ENCODE data around the gene IFITM5. TPM values are rescaled to one million over a fixed set of nuclear protein-coding genes. Genes with fewer than 3 reads are reported as not detected.

Gene IFITM5
- total RNA-seq, 2 donors from 2014 or later: not detected

DNA sequence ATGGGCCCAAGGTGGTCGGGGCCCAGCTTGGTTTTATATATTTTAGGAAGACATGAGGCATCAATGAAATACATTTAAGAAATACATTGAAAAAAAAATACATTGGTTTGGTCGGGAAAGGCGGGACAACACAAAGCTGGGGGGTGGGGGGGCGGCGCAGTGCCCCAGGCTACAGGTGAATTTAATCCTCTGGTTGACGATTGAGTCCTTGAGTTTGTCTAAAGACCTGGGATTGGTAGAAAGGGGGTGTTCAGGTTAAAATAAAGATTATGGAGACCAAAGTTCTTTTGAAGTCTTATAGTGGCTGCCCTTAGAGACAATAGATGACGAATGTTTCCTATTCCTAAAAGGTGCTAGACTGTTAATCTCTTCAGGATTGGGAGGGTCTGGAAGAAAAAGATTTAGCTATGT is 17.6 kb upstream of the IFITM5 start:
- Mint-ChIP-seq H3K4me3 (peak overlapping the region; percentile 94), H3K27me3 (ENCODE audit: insufficient read depth) (no peaks in the 10 kb centered on the region), H3K36me3 (ENCODE audit: low read depth) (peaks cover 13% of the 10 kb centered on the region), H3K9me3 (no peaks in the 10 kb centered on the region), H3K4me1 (peaks cover 30% of the 10 kb centered on the region), H3K27ac (peak overlapping the region; percentile 98)
- Histone ChIP-seq H3K27ac (ENCODE audit: low read depth, low read length) (peak overlapping the region; percentile 66), H3K4me1 (ENCODE audit: control insufficient read depth, insufficient read depth, low read length) (peaks cover 10% of the 10 kb centered on the region), H3K27me3 (ENCODE audit: control insufficient read depth, insufficient read depth, low read length, poor library complexity, severe bottlenecking) (no peaks in the 10 kb centered on the region), H3K9me3 (ENCODE audit: control insufficient read depth, low read length) (no peaks in the 10 kb centered on the region), H3K9ac (ENCODE audit: extremely low read depth, low read length, poor library complexity, severe bottlenecking) (peak overlapping the region; percentile 95), H3K4me3 (ENCODE audit: low read length) (peak overlapping the region; percentile 100), H3K36me3 (ENCODE audit: control insufficient read depth, insufficient read depth, low read length) (peaks cover 11% of the 10 kb centered on the region)
- TF ChIP-seq, protein P1, sequence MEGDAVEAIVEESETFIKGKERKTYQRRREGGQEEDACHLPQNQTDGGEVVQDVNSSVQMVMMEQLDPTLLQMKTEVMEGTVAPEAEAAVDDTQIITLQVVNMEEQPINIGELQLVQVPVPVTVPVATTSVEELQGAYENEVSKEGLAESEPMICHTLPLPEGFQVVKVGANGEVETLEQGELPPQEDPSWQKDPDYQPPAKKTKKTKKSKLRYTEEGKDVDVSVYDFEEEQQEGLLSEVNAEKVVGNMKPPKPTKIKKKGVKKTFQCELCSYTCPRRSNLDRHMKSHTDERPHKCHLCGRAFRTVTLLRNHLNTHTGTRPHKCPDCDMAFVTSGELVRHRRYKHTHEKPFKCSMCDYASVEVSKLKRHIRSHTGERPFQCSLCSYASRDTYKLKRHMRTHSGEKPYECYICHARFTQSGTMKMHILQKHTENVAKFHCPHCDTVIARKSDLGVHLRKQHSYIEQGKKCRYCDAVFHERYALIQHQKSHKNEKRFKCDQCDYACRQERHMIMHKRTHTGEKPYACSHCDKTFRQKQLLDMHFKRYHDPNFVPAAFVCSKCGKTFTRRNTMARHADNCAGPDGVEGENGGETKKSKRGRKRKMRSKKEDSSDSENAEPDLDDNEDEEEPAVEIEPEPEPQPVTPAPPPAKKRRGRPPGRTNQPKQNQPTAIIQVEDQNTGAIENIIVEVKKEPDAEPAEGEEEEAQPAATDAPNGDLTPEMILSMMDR (conservative IDR thresholded peaks at IDR 0.05): no peak
- 1 to 3% methylated on average over 5 to 7 of the region's 7 CpGs for WGBS, 2 experiments (ENCODE audit: insufficient coverage in 1 of 2, insufficient read length in 1 of 2)
- peak; percentile 86 for DNase-seq

DNA sequence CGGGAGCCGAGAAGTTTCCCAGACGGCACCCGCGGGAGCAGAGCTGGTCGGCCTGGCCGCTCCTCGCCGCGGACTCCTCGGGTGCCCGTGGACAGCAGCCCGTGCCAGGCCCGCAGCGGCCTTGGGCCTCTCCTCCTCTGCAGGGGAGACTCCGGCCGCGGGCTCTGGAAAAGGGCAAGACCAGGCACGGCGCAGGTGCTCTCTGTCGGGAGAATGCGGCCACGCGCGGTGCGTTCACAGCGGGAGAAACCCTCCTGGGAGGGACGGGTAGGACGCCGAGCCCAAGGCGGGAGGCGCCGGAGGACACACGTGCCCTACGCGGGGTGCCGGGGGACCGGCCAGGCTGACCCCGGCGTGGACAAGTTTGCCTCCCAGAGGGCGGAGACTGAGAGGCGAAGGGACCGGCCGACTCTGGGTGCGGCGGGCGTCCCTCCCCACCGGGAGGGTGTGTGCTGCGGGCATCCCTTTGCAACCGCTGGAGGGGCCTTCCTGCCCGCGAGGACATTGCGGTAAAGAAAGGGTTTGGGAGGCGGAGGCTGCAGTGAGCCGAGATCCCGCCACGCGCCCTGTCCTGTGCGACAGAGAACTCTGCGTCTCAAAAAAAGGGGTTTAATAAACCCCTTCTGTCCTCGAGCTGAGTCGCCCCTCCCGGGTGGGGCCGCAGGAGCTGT is 16.8 kb upstream of the IFITM5 start:
- 1 to 5% methylated on average over 47 to 64 of the region's 64 CpGs for WGBS, 2 experiments (ENCODE audit: insufficient coverage in 1 of 2, insufficient read length in 1 of 2)
- peaks cover 11% of the 10 kb centered on the region for H3K36me3 ChIP-seq (ENCODE audit: control insufficient read depth, insufficient read depth, low read length)
- peaks cover 13% of the 10 kb centered on the region for H3K36me3 Mint-ChIP-seq (ENCODE audit: low read depth)
- no peaks in the 10 kb centered on the region for H3K27me3 Mint-ChIP-seq (ENCODE audit: insufficient read depth)
- peak overlapping the region; percentile 66 for H3K27ac ChIP-seq (ENCODE audit: low read depth, low read length)
- H3K4me3 ChIP-seq (ENCODE audit: low read length): peak overlapping the region; percentile 100
- peak overlapping the region; percentile 94 for H3K4me3 Mint-ChIP-seq
- peaks cover 13% of the 10 kb centered on the region for H3K4me1 ChIP-seq (ENCODE audit: control insufficient read depth, insufficient read depth, low read length)
- peaks cover 34% of the 10 kb centered on the region for H3K4me1 Mint-ChIP-seq
- no peak for DNase-seq
- no peaks in the 10 kb centered on the region for H3K27me3 ChIP-seq (ENCODE audit: control insufficient read depth, insufficient read depth, low read length, poor library complexity, severe bottlenecking)
- peak overlapping the region; percentile 95 for H3K9ac ChIP-seq (ENCODE audit: extremely low read depth, low read length, poor library complexity, severe bottlenecking)
- H3K27ac Mint-ChIP-seq: peak overlapping the region; percentile 98
- TF ChIP-seq, protein P1 (conservative IDR thresholded peaks at IDR 0.05): no peak
- H3K9me3 ChIP-seq (ENCODE audit: control insufficient read depth, low read length): no peaks in the 10 kb centered on the region
- no peaks in the 10 kb centered on the region for H3K9me3 Mint-ChIP-seq

DNA sequence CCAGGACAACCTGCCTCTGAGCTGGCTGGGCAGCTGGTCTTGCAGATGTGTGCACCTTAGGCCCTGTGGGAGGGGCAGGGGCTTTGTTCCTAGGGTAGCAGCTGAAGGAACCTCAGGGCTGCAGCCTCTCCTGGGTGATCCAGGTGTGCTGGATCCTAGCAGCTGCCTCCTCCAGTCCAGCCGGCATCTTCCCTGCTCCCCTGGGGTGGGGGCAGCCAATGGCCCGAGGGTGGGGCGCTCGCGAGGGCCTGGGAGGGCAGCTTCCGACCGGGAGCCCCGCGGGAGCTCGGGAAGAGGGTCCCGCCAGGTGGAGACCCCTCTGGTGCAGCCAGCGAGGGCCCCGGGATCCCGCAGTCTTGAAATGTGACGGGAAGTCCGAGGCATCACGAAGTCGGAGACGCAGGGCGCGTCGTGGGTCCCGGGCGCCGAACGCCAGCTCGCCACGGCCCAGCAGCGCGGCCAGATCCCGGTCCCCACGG is 16.2 kb upstream of the IFITM5 start:
- Mint-ChIP-seq H3K27me3 (ENCODE audit: insufficient read depth) (no peaks in the 10 kb centered on the region), H3K4me3 (peak overlapping the region; percentile 94), H3K36me3 (ENCODE audit: low read depth) (peaks cover 13% of the 10 kb centered on the region), H3K27ac (peak overlapping the region; percentile 90), H3K9me3 (no peaks in the 10 kb centered on the region), H3K4me1 (peaks cover 32% of the 10 kb centered on the region)
- TF ChIP-seq, protein P1 (conservative IDR thresholded peaks at IDR 0.05): no peak
- 0 to 2% methylated on average over 5 to 32 of the region's 32 CpGs for WGBS, 2 experiments (ENCODE audit: insufficient coverage in 1 of 2, insufficient read length in 1 of 2)
- DNase-seq: no peak
- Histone ChIP-seq H3K27me3 (ENCODE audit: control insufficient read depth, insufficient read depth, low read length, poor library complexity, severe bottlenecking) (no peaks in the 10 kb centered on the region), H3K4me3 (ENCODE audit: low read length) (peak overlapping the region; percentile 100), H3K27ac (ENCODE audit: low read depth, low read length) (peak overlapping the region; percentile 66), H3K9ac (ENCODE audit: extremely low read depth, low read length, poor library complexity, severe bottlenecking) (peak overlapping the region; percentile 95), H3K9me3 (ENCODE audit: control insufficient read depth, low read length) (no peaks in the 10 kb centered on the region), H3K36me3 (ENCODE audit: control insufficient read depth, insufficient read depth, low read length) (peaks cover 11% of the 10 kb centered on the region), H3K4me1 (ENCODE audit: control insufficient read depth, insufficient read depth, low read length) (peaks cover 13% of the 10 kb centered on the region)
